Rectal smooth muscle tissue (tissue), 1 donor: ENCODE results near the gene TEX52.

Source experiments
- H3K27ac ChIP-seq: one replicate; pipeline ENCODE4 v1.7.0; 2013; ENCODE audit warnings: low read depth, low read length, inconsistent platforms
- H3K27me3 ChIP-seq: one replicate; pipeline ENCODE4 v1.7.0; 2013; ENCODE audit warnings: low read length; ENCODE audit not compliant: control insufficient read depth, insufficient read depth
- H3K36me3 ChIP-seq: one replicate; pipeline ENCODE4 v1.7.0; 2013; ENCODE audit warnings: low read length; ENCODE audit not compliant: control insufficient read depth, insufficient read depth
- H3K4me1 ChIP-seq: one replicate; pipeline ENCODE4 v1.7.0; 2013; ENCODE audit warnings: low read length; ENCODE audit not compliant: control insufficient read depth, insufficient read depth
- H3K4me3 ChIP-seq: one replicate; pipeline ENCODE4 v1.7.0; 2013; ENCODE audit warnings: low read length
- H3K9ac ChIP-seq: one replicate; pipeline ENCODE4 v1.7.0; 2013; ENCODE audit warnings: low read length

The TEX52 gene

DNA sequence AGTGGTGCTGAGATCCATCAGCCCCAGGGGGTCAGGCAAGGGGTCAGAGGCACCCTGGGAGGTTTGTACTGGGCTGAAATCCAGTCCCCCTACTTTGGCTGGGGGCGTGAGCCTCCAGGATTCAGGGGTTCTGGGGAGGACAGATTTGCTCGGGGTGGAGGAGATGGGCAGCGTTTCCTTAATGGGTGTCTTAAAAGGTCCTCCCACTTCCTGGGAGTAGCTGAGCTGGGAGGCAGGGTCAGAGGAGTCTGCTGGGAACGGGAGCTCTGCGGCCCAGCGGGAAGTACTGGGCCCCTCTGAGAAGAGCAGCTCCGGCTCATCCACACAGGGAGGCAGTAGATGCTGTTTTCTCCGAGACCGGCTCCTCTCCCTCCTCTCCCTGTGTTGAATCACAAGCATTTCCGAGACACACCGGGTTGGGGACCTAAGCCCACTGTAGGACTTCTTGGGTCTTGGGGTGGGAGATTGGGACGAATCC is 2.1 kb upstream of the TEX52 start:
- Histone ChIP-seq H3K4me1 (no peaks in the 10 kb centered on the region), H3K27ac (no peak overlapping the region), H3K36me3 (no peaks in the 10 kb centered on the region), H3K9ac (no peak overlapping the region), H3K27me3 (no peaks in the 10 kb centered on the region), H3K4me3 (no peak overlapping the region)

- no peaks in the 10 kb centered on the region for H3K4me1 ChIP-seq
- no peak overlapping the region for H3K27ac ChIP-seq
- H3K9ac ChIP-seq: no peak overlapping the region
Observed at GRCh38 chr12:2858334-2858733, 1.5 kb upstream of the TEX52 start.

DNA sequence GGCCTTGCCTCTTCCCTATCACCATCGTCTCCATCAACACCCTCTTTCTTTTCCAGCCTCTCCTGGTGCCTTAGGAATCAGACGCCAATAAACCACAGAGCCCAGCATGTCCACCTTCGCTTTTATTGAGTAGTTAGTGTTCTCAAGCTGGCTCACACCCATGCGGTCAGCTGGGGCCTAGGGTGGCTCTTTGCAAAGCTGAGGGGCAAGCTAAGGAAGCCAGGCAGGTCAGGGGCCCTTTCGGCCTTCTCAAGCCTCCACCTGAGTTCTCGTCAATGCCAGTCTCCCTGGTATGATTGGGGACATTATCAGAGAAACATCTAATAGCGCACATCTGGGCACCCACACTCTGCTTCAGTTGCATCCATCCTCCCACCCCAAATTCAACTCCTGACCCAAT is 737 bp upstream of the TEX52 start:
- H3K36me3 ChIP-seq: no peaks in the 10 kb centered on the region
- no peak overlapping the region for H3K27ac ChIP-seq
- no peak overlapping the region for H3K9ac ChIP-seq
- no peaks in the 10 kb centered on the region for H3K27me3 ChIP-seq
- H3K4me3 ChIP-seq: no peak overlapping the region
- no peaks in the 10 kb centered on the region for H3K4me1 ChIP-seq

More at GRCh38 chr12:2858334-2858733, 1.5 kb upstream of the TEX52 start:
- Histone ChIP-seq H3K27me3 (no peaks in the 10 kb centered on the region), H3K4me3 (no peak overlapping the region), H3K36me3 (no peaks in the 10 kb centered on the region)

DNA sequence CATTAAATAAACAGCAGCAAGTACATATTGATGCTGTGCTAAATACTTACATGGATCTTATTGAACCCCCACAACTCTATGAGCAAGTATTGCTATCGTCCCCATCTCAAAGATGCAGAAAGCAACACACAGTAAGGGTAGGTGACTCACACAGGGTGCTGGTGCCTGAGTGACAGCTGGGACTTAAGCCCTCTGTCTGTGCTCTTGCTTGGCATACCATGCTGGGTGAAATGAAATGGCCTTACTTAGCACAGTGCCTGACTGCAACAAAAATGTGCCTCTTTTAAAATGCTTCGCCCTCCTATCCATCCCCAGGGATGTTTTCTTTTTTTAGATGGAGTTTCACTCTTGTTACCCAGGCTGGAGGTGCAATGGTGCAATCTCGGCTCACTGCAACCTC is 788 bp downstream of the TEX52 start:
- no peaks in the 10 kb centered on the region for H3K27me3 ChIP-seq
- no peak overlapping the region for H3K9ac ChIP-seq
- no peaks in the 10 kb centered on the region for H3K4me1 ChIP-seq
- H3K36me3 ChIP-seq: no peaks in the 10 kb centered on the region
- no peak overlapping the region for H3K4me3 ChIP-seq
- H3K27ac ChIP-seq: no peak overlapping the region

DNA sequence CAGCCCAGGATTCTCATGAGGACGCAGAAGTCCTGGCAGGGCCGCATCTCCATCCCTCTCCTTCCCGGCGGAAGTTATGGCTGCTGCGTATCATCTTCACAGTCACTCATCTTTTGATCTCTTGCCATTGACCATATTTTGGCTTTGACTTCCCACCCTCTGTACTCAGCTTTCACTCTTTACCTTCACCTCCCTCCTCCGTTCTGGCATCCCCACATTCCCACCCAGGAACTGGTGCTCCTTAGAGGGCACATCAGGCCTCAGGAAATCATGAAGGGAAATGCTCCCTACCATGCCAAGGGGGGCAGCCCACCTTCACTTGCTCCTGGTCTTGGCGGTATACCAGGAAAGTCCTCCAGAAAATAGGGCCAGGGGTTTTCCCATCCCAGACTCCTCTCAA is 1.3 kb downstream of the TEX52 start:
- no peak overlapping the region for H3K27ac ChIP-seq
- H3K27me3 ChIP-seq: no peaks in the 10 kb centered on the region
- H3K4me3 ChIP-seq: no peak overlapping the region
- no peaks in the 10 kb centered on the region for H3K4me1 ChIP-seq
- no peak overlapping the region for H3K9ac ChIP-seq
- H3K36me3 ChIP-seq: no peaks in the 10 kb centered on the region

DNA sequence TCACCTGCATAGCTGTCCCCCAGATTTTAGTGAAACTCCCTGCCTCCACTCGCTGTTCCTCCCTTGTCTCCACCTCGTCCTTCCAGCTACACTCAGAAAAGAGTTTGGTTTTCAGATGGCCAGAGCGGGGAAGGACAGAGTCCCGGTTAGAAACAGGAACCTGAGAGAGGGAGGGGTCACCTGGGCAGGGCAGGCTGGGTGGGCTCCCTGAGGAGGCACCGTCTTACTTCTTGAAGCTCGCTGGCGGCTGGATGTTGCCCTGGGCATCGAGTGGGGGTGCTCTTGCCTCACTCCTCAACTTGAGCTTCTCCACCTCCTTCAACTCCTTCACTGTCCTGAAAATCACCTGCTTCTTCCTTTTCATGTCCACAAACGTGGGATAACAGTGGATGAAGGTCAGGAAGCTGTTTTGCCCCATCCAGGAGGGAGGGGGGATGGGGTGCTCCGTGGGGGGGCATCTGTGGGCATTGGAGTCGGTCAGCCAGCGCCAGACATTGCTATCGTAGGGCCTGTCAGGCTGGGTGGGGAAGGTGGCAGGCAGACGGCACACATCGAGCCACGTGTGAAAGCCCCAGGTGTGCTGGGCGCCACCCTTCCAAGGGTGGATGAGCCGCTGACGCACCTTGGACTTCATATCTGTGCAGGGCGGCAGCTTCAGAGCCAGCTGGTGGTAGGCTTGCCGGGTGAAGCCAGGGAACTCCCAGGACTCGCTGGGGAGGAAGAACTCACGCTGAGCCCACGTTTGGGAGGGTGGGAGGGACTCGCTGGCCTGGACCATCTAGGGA is 2.0 kb downstream of the TEX52 start:
- Histone ChIP-seq H3K4me3 (no peak overlapping the region), H3K27ac (no peak overlapping the region), H3K9ac (no peak overlapping the region), H3K4me1 (no peaks in the 10 kb centered on the region), H3K36me3 (no peaks in the 10 kb centered on the region), H3K27me3 (no peaks in the 10 kb centered on the region)

DNA sequence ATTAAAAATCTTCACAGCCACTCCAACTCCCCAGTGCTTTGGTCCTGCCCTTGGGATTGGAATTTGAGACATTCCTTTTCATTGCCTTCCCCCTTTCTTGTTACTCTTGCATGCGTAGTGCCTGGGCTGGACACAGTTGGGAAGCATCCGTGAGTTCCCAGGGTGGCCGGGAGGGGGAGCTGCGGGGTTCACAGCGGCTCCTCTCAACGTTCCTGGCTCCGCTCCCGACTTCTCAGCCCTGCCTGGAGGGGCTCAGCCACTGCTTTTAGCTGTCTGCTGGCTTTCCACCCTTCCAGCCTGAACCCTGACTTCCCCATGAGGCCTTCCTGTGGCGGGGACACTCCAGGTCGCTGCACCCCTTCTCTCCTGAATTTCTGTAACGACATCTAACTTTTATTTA is 3.2 kb downstream of the TEX52 start:
- no peak overlapping the region for H3K4me3 ChIP-seq
- no peak overlapping the region for H3K27ac ChIP-seq
- H3K9ac ChIP-seq: no peak overlapping the region
- H3K4me1 ChIP-seq: no peaks in the 10 kb centered on the region
- no peaks in the 10 kb centered on the region for H3K27me3 ChIP-seq
- no peaks in the 10 kb centered on the region for H3K36me3 ChIP-seq

- Histone ChIP-seq H3K36me3 (no peaks in the 10 kb centered on the region), H3K4me3 (no peak overlapping the region), H3K27me3 (no peaks in the 10 kb centered on the region), H3K4me1 (no peaks in the 10 kb centered on the region), H3K9ac (no peak overlapping the region), H3K27ac (no peak overlapping the region)
Observed at GRCh38 chr12:2851931-2852330, 4.9 kb downstream of the TEX52 start.

GRCh38 chr12:2845280-2845679 is 11.6 kb downstream of the TEX52 start:
- Histone ChIP-seq H3K36me3 (no peaks in the 10 kb centered on the region), H3K4me3 (no peak overlapping the region), H3K9ac (no peak overlapping the region), H3K4me1 (no peaks in the 10 kb centered on the region), H3K27me3 (no peaks in the 10 kb centered on the region), H3K27ac (no peak overlapping the region)

GRCh38 chr12:2844786-2845185 is 12.1 kb downstream of the TEX52 start:
- no peak overlapping the region for H3K27ac ChIP-seq
- no peak overlapping the region for H3K9ac ChIP-seq
- H3K4me3 ChIP-seq: no peak overlapping the region
- no peaks in the 10 kb centered on the region for H3K36me3 ChIP-seq
- H3K4me1 ChIP-seq: no peaks in the 10 kb centered on the region
- no peaks in the 10 kb centered on the region for H3K27me3 ChIP-seq

DNA sequence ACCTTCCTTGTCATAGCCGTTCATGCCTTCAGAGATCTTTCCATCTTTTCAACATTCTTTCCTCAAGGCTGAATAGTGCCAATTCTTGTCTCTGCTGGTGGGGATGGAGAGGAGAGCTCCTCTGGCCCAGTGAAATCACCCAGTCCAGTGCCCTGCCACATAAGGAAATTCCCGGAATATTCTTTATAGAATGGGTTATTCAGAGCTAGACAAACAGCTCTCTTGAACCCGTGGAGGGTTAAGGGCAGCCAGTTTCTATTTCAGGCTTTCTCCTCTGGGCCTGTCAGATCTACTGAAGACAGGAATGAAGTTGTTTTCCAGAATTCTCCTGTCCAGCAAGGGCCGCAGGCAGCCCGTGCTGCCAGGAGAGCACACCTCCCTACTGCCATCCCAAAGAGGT is 13.9 kb downstream of the TEX52 start:
- Histone ChIP-seq H3K4me1 (no peaks in the 10 kb centered on the region), H3K27ac (peak overlapping the region; percentile 14), H3K4me3 (no peak overlapping the region), H3K36me3 (no peaks in the 10 kb centered on the region), H3K9ac (no peak overlapping the region), H3K27me3 (no peaks in the 10 kb centered on the region)

DNA sequence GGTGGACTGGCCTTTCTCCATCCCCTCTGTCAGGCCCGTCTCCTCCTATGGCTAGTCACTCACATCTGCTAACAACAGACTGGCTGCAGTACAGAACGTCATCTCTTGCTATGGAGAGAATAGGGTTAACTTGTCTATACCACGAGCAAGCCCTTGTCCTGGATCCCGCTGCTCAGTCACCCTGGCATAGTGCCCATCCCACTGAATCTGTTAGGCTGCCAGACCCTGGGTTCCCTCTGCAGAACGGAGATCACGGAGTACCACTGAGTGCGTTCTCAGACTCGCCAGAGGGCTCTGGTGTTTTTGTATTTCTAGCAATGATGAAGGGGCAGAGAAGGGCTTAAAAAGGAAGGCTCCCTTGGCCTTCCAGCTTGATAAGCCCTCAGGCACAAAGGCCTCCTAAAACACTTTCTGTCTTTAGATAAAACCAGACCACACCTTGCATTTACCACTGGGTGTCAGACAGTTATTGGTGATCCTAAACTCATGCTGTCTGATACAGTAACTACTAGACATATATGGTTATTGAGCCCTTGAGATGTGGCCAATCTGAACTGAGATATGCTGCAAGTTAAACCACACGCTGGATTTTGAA is 15.7 kb downstream of the TEX52 start:
- H3K27ac ChIP-seq: no peak overlapping the region

DNA sequence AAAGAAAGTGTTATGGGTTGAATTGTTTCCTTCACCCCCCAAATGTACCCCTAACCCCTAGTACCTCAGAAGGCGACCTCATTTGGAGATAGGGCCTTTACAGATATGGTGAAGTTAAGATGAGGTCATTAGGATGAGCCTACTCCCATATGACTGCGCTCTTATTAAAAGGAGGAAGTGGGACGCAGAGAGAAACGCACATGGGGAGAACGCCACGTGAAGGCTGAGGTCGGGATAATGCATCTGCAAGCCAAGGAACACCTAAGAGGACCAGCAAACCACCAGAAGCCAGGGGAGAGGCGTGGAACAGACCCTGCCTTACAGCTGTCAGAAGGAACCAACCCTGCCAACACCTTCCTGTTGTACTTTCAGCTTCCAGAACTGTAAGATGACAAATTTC is 20.3 kb downstream of the TEX52 start:
- Histone ChIP-seq H3K4me1 (peaks cover 8% of the 10 kb centered on the region), H3K27ac (no peak overlapping the region), H3K36me3 (no peaks in the 10 kb centered on the region), H3K4me3 (no peak overlapping the region), H3K9ac (no peak overlapping the region), H3K27me3 (no peaks in the 10 kb centered on the region)

More for the DNA sequence above, 15.7 kb downstream of the TEX52 start:
- no peaks in the 10 kb centered on the region for H3K36me3 ChIP-seq
- no peak overlapping the region for H3K4me3 ChIP-seq
- H3K27me3 ChIP-seq: no peaks in the 10 kb centered on the region
- no peaks in the 10 kb centered on the region for H3K4me1 ChIP-seq
- H3K9ac ChIP-seq: no peak overlapping the region
